GM23338 (cell line): ENCODE data around the gene NXPH4. TPM values are rescaled to one million over a fixed set of nuclear protein-coding genes. Genes with fewer than 3 reads are reported as not detected.

Experiments used
- ATAC-seq: fragments of 200-7000 bp; cut with Tn5 transposase; 3 replicates; pipeline ENCODE4 v1.9.1; 2020
- DNase-seq: peaks from one replicate; pipeline ENCODE4 v3.0.0-alpha.2; 2015; ENCODE audit warnings: low spot score
- H2AFZ ChIP-seq: fragments of 200-600 bp; sonication (generic); 2 replicates; pipeline ENCODE4 v1.8.0; 2016; ENCODE audit warnings: antibody characterized with exemption, mild to moderate bottlenecking, moderate library complexity
- H3F3A ChIP-seq: fragments of 200-600 bp; sonication (generic); replicated peaks from 2 replicates; pipeline ENCODE4 v1.8.0; 2017; ENCODE audit warnings: antibody characterized with exemption, mixed run types, low read depth
- H3K27ac ChIP-seq: fragments of 200-600 bp; sonication (generic); 2 replicates; pipeline ENCODE4 v1.6.1; 2016; ENCODE audit warnings: low read depth
- H3K27me3 ChIP-seq: fragments of 200-600 bp; sonication (generic); 2 replicates; pipeline ENCODE4 v1.8.0; 2016; ENCODE audit warnings: mild to moderate bottlenecking, mixed run types, moderate library complexity; ENCODE audit not compliant: insufficient read depth
- H3K36me3 ChIP-seq: fragments of 200-600 bp; sonication (generic); 2 replicates; pipeline ENCODE4 v1.8.0; 2016; ENCODE audit warnings: mild to moderate bottlenecking; ENCODE audit not compliant: insufficient read depth
- H3K4me1 ChIP-seq: fragments of 200-600 bp; sonication (generic); 2 replicates; pipeline ENCODE4 v1.8.0; 2016; ENCODE audit warnings: mild to moderate bottlenecking, moderate library complexity; ENCODE audit not compliant: insufficient read depth
- H3K4me2 ChIP-seq: fragments of 200-600 bp; sonication (generic); 2 replicates; pipeline ENCODE4 v1.7.1; 2017; ENCODE audit warnings: mixed run types
- H3K4me3 ChIP-seq: fragments of 200-600 bp; sonication (generic); 2 replicates; pipeline ENCODE4 v1.6.1; 2016; ENCODE audit warnings: mixed run types
- H3K79me2 ChIP-seq: fragments of 200-600 bp; sonication (generic); replicated peaks from 2 replicates; pipeline ENCODE4 v1.8.0; 2017; ENCODE audit warnings: mild to moderate bottlenecking; ENCODE audit not compliant: insufficient read depth
- H3K9me2 ChIP-seq: fragments of 200-600 bp; sonication (generic); 2 replicates; pipeline ENCODE4 v1.8.0; 2017; ENCODE audit not compliant: insufficient read depth
- H4K20me1 ChIP-seq: fragments of 200-600 bp; sonication (generic); replicated peaks from 2 replicates; pipeline ENCODE4 v1.8.0; 2017; ENCODE audit warnings: mild to moderate bottlenecking; ENCODE audit not compliant: insufficient read depth
- H3K27ac Mint-ChIP-seq: 2 replicates; pipeline ENCODE4 v1.8.0; 2020; ENCODE audit warnings: inconsistent platforms, mild to moderate bottlenecking, moderate library complexity, mixed read lengths
- H3K27me3 Mint-ChIP-seq: 3 replicates; pipeline ENCODE4 v1.8.0; 2022; ENCODE audit warnings: low read depth, mild to moderate bottlenecking, moderate library complexity, mixed read lengths, inconsistent platforms; ENCODE audit not compliant: insufficient read depth, poor library complexity
- H3K36me3 Mint-ChIP-seq: 3 replicates; pipeline ENCODE4 v1.8.0; 2021; ENCODE audit warnings: low read depth, mild to moderate bottlenecking, inconsistent platforms, moderate library complexity, mixed read lengths
- H3K4me1 Mint-ChIP-seq: 3 replicates; pipeline ENCODE4 v1.8.0; 2020; ENCODE audit warnings: mild to moderate bottlenecking, inconsistent platforms, mixed read lengths
- H3K4me3 Mint-ChIP-seq: 3 replicates; pipeline ENCODE4 v1.8.0; 2021; ENCODE audit warnings: moderate library complexity, mild to moderate bottlenecking, inconsistent platforms, mixed read lengths
- H3K9me3 Mint-ChIP-seq: 3 replicates; pipeline ENCODE4 v1.8.0; 2020; ENCODE audit warnings: moderate library complexity, mild to moderate bottlenecking, inconsistent platforms, mixed read lengths
- CREB1 ChIP-seq: fragments of 250-450 bp; sonication (Bioruptor Pico); IDR thresholded peaks from 2 replicates; pipeline ENCODE4 v1.5.0; 2020; ENCODE audit warnings: low read depth, mild to moderate bottlenecking, moderate library complexity
- ETS1 ChIP-seq: IDR thresholded peaks from 2 replicates; pipeline ENCODE4 v1.6.1; 2016; ENCODE audit warnings: antibody characterized with exemption
- EZH2phosphoT487 ChIP-seq: fragments of 200-600 bp; sonication (generic); IDR thresholded peaks from one replicate; pipeline ENCODE4 v1.8.1; 2018; ENCODE audit warnings: antibody characterized with exemption; ENCODE audit not compliant: unreplicated experiment
- JUNB ChIP-seq: IDR thresholded peaks from one replicate; pipeline ENCODE4 v1.6.1; 2016; ENCODE audit warnings: antibody characterized with exemption; ENCODE audit not compliant: unreplicated experiment
- POLR2AphosphoS5 ChIP-seq: IDR thresholded peaks from 2 replicates; pipeline ENCODE4 v1.6.1; 2016; ENCODE audit warnings: antibody characterized with exemption, low read depth
- REST ChIP-seq: IDR thresholded peaks from one replicate; pipeline ENCODE4 v1.6.1; 2018; ENCODE audit warnings: antibody characterized with exemption; ENCODE audit not compliant: unreplicated experiment
- microRNA counts: library from miRNA; unstranded; fragments of <30 nt; microRNA quantifications from one replicate; lab custom pipeline; 2017
- microRNA-seq: library from miRNA; unstranded; fragments of <30 nt; microRNA quantifications from one replicate; pipeline ENCODE4, GENCODE V29; 2017
- polyA plus RNA-seq: library from polyadenylated mRNA; unstranded; fragments of >200 nt; fragmentation: Nextera tagmentation; extraction: Ambion mirVana; gene quantifications from 2 replicates; pipeline ENCODE4 v1.2.1, GENCODE V29; 2016
- small RNA-seq: library from RNA; depleted of rRNA; stranded (forward); fragments of <200 nt; gene quantifications from one replicate; pipeline ENCODE3, GENCODE V24; 2014; ENCODE audit warnings: low replicate concordance
- total RNA-seq: library from RNA; depleted of rRNA; stranded (reverse); fragments of >200 nt; shearing (Covaris generic); gene quantifications from 2 replicates; pipeline ENCODE4 v1.2.3, GENCODE V29; 2014; rRNA removed

NXPH4 gene
- total and polyA plus RNA-seq, 2 experiments from 2014 or later = 0.89 to 1.5 TPM

- no peak for TF ChIP-seq ETS1
- no peak for TF ChIP-seq POLR2AphosphoS5
- TF ChIP-seq EZH2phosphoT487 = no peak
- TF ChIP-seq JUNB = no peak
- no peak for TF ChIP-seq REST
- no peak for TF ChIP-seq CREB1
- Mint-ChIP-seq H3K9me3 (no peaks in the 10 kb centered on the region), H3K4me3 (no peak overlapping the region), H3K36me3 (peaks cover 18% of the 10 kb centered on the region), H3K27me3 (no peaks in the 10 kb centered on the region), H3K27ac (no peak overlapping the region), H3K4me1 (peaks cover 10% of the 10 kb centered on the region; the same call in 2 of the 3 replicates)
- Histone ChIP-seq H3K79me2 (no peaks in the 10 kb centered on the region), H3F3A (0 out of 2 replicates have a peak, but pooled peaks cover 3% of the 10 kb centered on the region), H4K20me1 (no peaks in the 10 kb centered on the region), H3K27ac (no peak overlapping the region), H2AFZ (no peak overlapping the region), H3K36me3 (peaks cover 5% of the 10 kb centered on the region; the same call in 1 of the 2 replicates), H3K9me2 (no peaks in the 10 kb centered on the region), H3K4me3 (no peak overlapping the region), H3K4me2 (no peak overlapping the region), H3K27me3 (no peaks in the 10 kb centered on the region), H3K4me1 (no peaks in the 10 kb centered on the region)
- ATAC-seq = no peak
- DNase-seq = no peak
These were observed 56.9 kb downstream of the NXPH4 start for GRCh38 chr12:57273516-57273915.

MicroRNA genes within 50 kb of the gene (microRNA counts, 767-probe panel; counts per million panel counts)
- microRNA hsa-miR-1228-3p (lab: Ali Mortazavi, UCI) = not detected

Small RNAs within 50 kb of the gene (microRNA-seq; reads per million reads assigned to microRNA genes)
- gene MIR1228 = 1.3 reads per million

Small RNAs within 50 kb of the gene (small RNA-seq; reads per million reads assigned to genes)
- gene MIR1228 = 0.10 reads per million

Other genes with a start within 250 kb of the NXPH4 start
- gene ZBTB39, start 210.2 kb upstream of the NXPH4 start, total RNA-seq = 24.1 and 26.7 TPM in 2 replicates
- gene ZBTB39, start 210.2 kb upstream of the NXPH4 start, polyA plus RNA-seq = 5.5 and 6.6 TPM in 2 replicates
- 11.9 and 22.0 TPM in 2 replicates for gene TAC3, start 200.3 kb upstream of the NXPH4 start, total RNA-seq
- gene TAC3, start 200.3 kb upstream of the NXPH4 start, polyA plus RNA-seq = 35.1 and 37.5 TPM in 2 replicates
- gene MYO1A, start 166.7 kb upstream of the NXPH4 start, total RNA-seq = not detected in 2 replicates
- not detected in 2 replicates for gene MYO1A, start 166.7 kb upstream of the NXPH4 start, polyA plus RNA-seq
- 35.0 and 36.3 TPM in 2 replicates for gene NEMP1, start 138.0 kb upstream of the NXPH4 start, total RNA-seq
- gene NEMP1, start 138.0 kb upstream of the NXPH4 start, polyA plus RNA-seq = 10.3 and 11.9 TPM in 2 replicates
- 19.8 and 20.8 TPM in 2 replicates for gene NAB2, start 127.7 kb upstream of the NXPH4 start, total RNA-seq
- gene NAB2, start 127.7 kb upstream of the NXPH4 start, polyA plus RNA-seq = 6.5 and 6.6 TPM in 2 replicates
- 26.3 and 28.1 TPM in 2 replicates for gene STAT6, start 105.4 kb upstream of the NXPH4 start, total RNA-seq
- gene STAT6, start 105.4 kb upstream of the NXPH4 start, polyA plus RNA-seq = 11.0 and 14.3 TPM in 2 replicates
- gene LRP1, start 88.3 kb upstream of the NXPH4 start, total RNA-seq = 130 and 145 TPM in 2 replicates
- gene LRP1, start 88.3 kb upstream of the NXPH4 start, polyA plus RNA-seq = 26.6 and 29.9 TPM in 2 replicates
- gene LRP1-AS, start 69.2 kb upstream of the NXPH4 start, total RNA-seq = not detected in 2 replicates
- gene LRP1-AS, start 69.2 kb upstream of the NXPH4 start, polyA plus RNA-seq = 0.86 TPM in 1 of 2 replicates, not detected in the other
- 363 and 387 TPM in 2 replicates for gene SHMT2, start 12.9 kb downstream of the NXPH4 start, total RNA-seq
- gene SHMT2, start 12.9 kb downstream of the NXPH4 start, polyA plus RNA-seq = 125 and 131 TPM in 2 replicates
- gene STAC3, start 34.4 kb downstream of the NXPH4 start, total RNA-seq = 1.2 and 3.0 TPM in 2 replicates
- gene STAC3, start 34.4 kb downstream of the NXPH4 start, polyA plus RNA-seq = 0.48 and 0.59 TPM in 2 replicates
- gene R3HDM2, start 214.2 kb downstream of the NXPH4 start, total RNA-seq = 17.7 and 19.6 TPM in 2 replicates
- gene R3HDM2, start 214.2 kb downstream of the NXPH4 start, polyA plus RNA-seq = 9.6 and 10.2 TPM in 2 replicates
- gene INHBC, start 218.0 kb downstream of the NXPH4 start, total RNA-seq = not detected in 2 replicates
- 0.53 TPM in 1 of 2 replicates, not detected in the other for gene INHBC, start 218.0 kb downstream of the NXPH4 start, polyA plus RNA-seq
- 19.4 and 29.0 TPM in 2 replicates for gene INHBE, start 238.5 kb downstream of the NXPH4 start, total RNA-seq
- 5.6 and 7.4 TPM in 2 replicates for gene INHBE, start 238.5 kb downstream of the NXPH4 start, polyA plus RNA-seq
- 16.1 and 18.1 TPM in 2 replicates for gene GLI1, start 243.0 kb downstream of the NXPH4 start, total RNA-seq
- gene GLI1, start 243.0 kb downstream of the NXPH4 start, polyA plus RNA-seq = 4.8 and 5.6 TPM in 2 replicates